Endothelial cell of umbilical vein (primary cell): ENCODE measurements around the gene B9D1.

Experiments
- EZH2 ChIP-seq: IDR thresholded peaks from 2 replicates; pipeline ENCODE4 v1.6.1; 2012; ENCODE audit warnings: borderline replicate concordance, low read depth, mild to moderate bottlenecking, moderate library complexity, low read length, inconsistent platforms; ENCODE audit not compliant: severe bottlenecking
- GATA2 ChIP-seq: IDR thresholded peaks from 2 replicates; pipeline ENCODE4 v1.7.0; 2011; ENCODE audit warnings: low read depth, mild to moderate bottlenecking, moderate library complexity, mixed read lengths, low read length; ENCODE audit not compliant: insufficient read length, insufficient read depth
- JUN ChIP-seq: IDR thresholded peaks from 2 replicates; pipeline ENCODE4 v1.6.1; 2011; ENCODE audit warnings: borderline replicate concordance, low read depth; ENCODE audit not compliant: insufficient read length, insufficient read depth
- MAX ChIP-seq: IDR thresholded peaks from 2 replicates; pipeline ENCODE4 v1.6.1; 2011; ENCODE audit not compliant: insufficient read depth, insufficient read length
- MYC ChIP-seq: IDR thresholded peaks from one replicate; pipeline ENCODE4 v1.6.1; 2011; ENCODE audit warnings: mild to moderate bottlenecking, low read depth, low read length
- POLR2A ChIP-seq: IDR thresholded peaks from 2 replicates; pipeline ENCODE4 v1.6.1; 2012; ENCODE audit warnings: low read depth, mild to moderate bottlenecking, control low read depth, low read length
- POLR2AphosphoS5 ChIP-seq: IDR thresholded peaks from 2 replicates; pipeline ENCODE4 v1.6.1; 2012; ENCODE audit warnings: low read depth, mild to moderate bottlenecking, control low read depth, low read length, moderate library complexity; ENCODE audit not compliant: insufficient read depth
- TF ChIP-seq, protein P1 (sequence below), 2 donors: IDR thresholded peaks; 1 replicate in 1 of 2; 2 replicates in 1 of 2; pipeline ENCODE4 v1.5.1; 2011; ENCODE audit warnings: low read length in 2 of 2, mild to moderate bottlenecking in 2 of 2, moderate library complexity in 2 of 2, control low read depth in 1 of 2, inconsistent platforms in 1 of 2, low read depth in 1 of 2; ENCODE audit not compliant: insufficient read depth in 1 of 2; ENCODE audit errors: extremely low read depth in 1 of 2

DNA sequence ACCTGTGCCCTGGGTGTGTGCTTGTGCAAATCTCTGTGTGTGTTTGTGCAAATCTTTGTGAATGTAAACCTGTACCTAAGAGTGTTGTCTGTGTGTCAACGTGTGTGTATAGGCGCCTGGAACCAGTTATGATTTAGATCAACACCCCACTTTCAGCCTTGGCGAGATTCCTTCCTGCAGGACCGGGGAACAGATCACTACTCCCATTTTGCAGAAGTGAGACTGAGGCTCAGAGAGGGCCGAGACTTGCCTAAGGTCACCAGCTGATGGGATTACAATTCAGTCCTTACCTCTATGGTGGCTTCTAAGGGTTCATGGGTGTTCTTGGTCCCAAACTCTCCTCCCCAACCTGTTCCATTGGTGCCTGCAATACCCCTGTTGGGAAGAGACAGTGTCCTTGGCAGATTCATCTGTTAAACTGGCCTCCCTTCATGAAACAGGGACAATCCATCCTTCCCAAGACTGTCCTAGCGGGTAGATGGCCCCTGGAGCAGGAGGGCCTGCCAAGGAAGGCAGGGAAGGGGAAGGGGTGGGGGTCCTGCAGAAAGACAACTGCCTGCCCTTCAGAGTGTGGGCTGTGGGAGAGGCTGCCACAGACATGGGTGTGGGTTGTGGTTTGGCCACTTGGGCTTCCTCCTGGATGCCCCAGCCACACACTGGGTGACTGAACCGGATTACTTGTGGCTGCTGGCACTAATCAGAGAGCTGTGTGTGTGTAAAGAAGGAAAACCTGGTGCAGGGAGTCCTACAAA lies 8.9 kb upstream of the B9D1 start:
- TF ChIP-seq POLR2AphosphoS5 (no peak), EZH2 (no peak), POLR2A (no peak), JUN (no peak), MYC (no peak), MAX (no peak), GATA2 (no peak)
- TF ChIP-seq, protein P1, sequence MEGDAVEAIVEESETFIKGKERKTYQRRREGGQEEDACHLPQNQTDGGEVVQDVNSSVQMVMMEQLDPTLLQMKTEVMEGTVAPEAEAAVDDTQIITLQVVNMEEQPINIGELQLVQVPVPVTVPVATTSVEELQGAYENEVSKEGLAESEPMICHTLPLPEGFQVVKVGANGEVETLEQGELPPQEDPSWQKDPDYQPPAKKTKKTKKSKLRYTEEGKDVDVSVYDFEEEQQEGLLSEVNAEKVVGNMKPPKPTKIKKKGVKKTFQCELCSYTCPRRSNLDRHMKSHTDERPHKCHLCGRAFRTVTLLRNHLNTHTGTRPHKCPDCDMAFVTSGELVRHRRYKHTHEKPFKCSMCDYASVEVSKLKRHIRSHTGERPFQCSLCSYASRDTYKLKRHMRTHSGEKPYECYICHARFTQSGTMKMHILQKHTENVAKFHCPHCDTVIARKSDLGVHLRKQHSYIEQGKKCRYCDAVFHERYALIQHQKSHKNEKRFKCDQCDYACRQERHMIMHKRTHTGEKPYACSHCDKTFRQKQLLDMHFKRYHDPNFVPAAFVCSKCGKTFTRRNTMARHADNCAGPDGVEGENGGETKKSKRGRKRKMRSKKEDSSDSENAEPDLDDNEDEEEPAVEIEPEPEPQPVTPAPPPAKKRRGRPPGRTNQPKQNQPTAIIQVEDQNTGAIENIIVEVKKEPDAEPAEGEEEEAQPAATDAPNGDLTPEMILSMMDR (IDR thresholded peaks at IDR 0.05; ENCODE audit: extremely low read depth in 1 of 2, insufficient read depth in 1 of 2, low read depth in 1 of 2, low read length in 2 of 2), result no peak
